ENCODE results near the gene EID2.

GRCh38 chr19:39517432-39517831, 22.5 kb downstream of the EID2 start:
- TF ChIP-seq CTCF (optimal IDR thresholded peaks at IDR 0.05 in 1 of 3, IDR thresholded peaks at IDR 0.05 in 1 of 3, conservative IDR thresholded peaks at IDR 0.05 in 1 of 3; ENCODE audit: extremely low read depth in 1 of 3, insufficient read depth in 2 of 3, low read length in 3 of 3), result no peak
- no peak for TF ChIP-seq EZH2 (IDR thresholded peaks at IDR 0.05; ENCODE audit: low read length)
